ENCODE measurements around the gene PDCL2. TPM values are rescaled to one million over a fixed set of nuclear protein-coding genes. Genes with fewer than 3 reads are reported as not detected.

The PDCL2 gene
- total and polyA plus RNA-seq, 2 of the 8 experiments (the other 6 are each of a cell fraction or from before 2014, with no cell fraction given) = not detected

- H3K23me2 ChIP-seq (ENCODE audit: low read depth, low read length) = no peaks in the 10 kb centered on the region
- no peaks in the 10 kb centered on the region for H3K79me2 ChIP-seq (ENCODE audit: control insufficient read depth in 1 of 2, insufficient read depth in 2 of 2, low read length in 2 of 2)
- FAIRE-seq (peak; percentile 32), DNase-seq (ENCODE audit: low read depth in 1 of 2, low spot score in 2 of 2) (peak in 1 of 2 experiments; percentile 48)
- WGBS, 2 experiments (ENCODE audit: extremely low coverage in 1 of 2, insufficient coverage in 1 of 2, insufficient read length in 1 of 2, insufficient replicate concordance in 2 of 2, low coverage in 1 of 2, low lambda C conversion rate in 2 of 2, missing lambda C conversion rate in 1 of 2) = 75% methylated on average over 10 of the region's 10 CpGs; no CpG with 5 or more reads in 1 of the 2 experiments
- TF ChIP-seq RAD21 (IDR thresholded peaks at IDR 0.05 in 1 of 2, conservative IDR thresholded peaks at IDR 0.05 in 1 of 2; ENCODE audit: low read depth in 2 of 2, low read length in 2 of 2) (no peak), NANOG (IDR thresholded peaks at IDR 0.05; ENCODE audit: insufficient read depth, low read depth, low read length, poor library complexity, severe bottlenecking) (no peak), TAF1 (IDR thresholded peaks at IDR 0.05; ENCODE audit: low read depth, low read length) (0 out of 2 replicates have a peak, but pooled peaks have one; percentile 19)
- no peak overlapping the region for H2BK15ac ChIP-seq (ENCODE audit: low read length)
- H3K4me3 ChIP-seq (ENCODE audit: extremely low read depth in 1 of 4, insufficient read depth in 2 of 4, low read depth in 3 of 4, low read length in 4 of 4) = no peak overlapping the region
- H4K91ac ChIP-seq (replicated peaks; ENCODE audit: insufficient read length, low read length) = no peak overlapping the region
- peaks cover 0 to 6% (median under 1%) of the 10 kb centered on the region in 4 experiments; a peak in 3 of 7 replicates for H3K4me1 ChIP-seq (replicated peaks in 1 of 4; ENCODE audit: control insufficient read depth in 3 of 4, insufficient read depth in 4 of 4, low read length in 3 of 4)
- H2AK5ac ChIP-seq (ENCODE audit: low read depth, low read length) = no peak overlapping the region
- no peaks in the 10 kb centered on the region for H3K9me3 ChIP-seq (ENCODE audit: insufficient read depth in 2 of 2, low read depth in 1 of 2, low read length in 1 of 2)
- H3K23ac ChIP-seq (ENCODE audit: insufficient read length) = no peak overlapping the region
- H3K9ac ChIP-seq (replicated peaks in 1 of 4; ENCODE audit: extremely low read depth in 1 of 4, low read depth in 3 of 4, low read length in 3 of 4) = no peak overlapping the region
- H3K4me2 ChIP-seq (ENCODE audit: insufficient read depth in 1 of 2, low read depth in 2 of 2, low read length in 2 of 2) = 0 out of 4 replicates have a peak overlapping the region, but pooled peaks of 1 of the 2 experiments have one; percentile 2
- no peaks in the 10 kb centered on the region; the same call in 1 of the 2 replicates for H3K79me1 ChIP-seq (ENCODE audit: low read depth, low read length)
- no peaks in the 10 kb centered on the region for H3K36me3 ChIP-seq (ENCODE audit: control insufficient read depth in 2 of 4, insufficient read depth in 4 of 4, low read length in 3 of 4)
- H2AFZ ChIP-seq (ENCODE audit: low read length) = peak overlapping the region; percentile 91; the same call in 1 of the 2 replicates
- no peak overlapping the region for H2BK20ac ChIP-seq (ENCODE audit: low read length)
- no peak overlapping the region for H3K27ac ChIP-seq (ENCODE audit: low read depth, low read length)
- H3K14ac ChIP-seq (ENCODE audit: insufficient read length) = no peak overlapping the region
- H2BK120ac ChIP-seq (replicated peaks; ENCODE audit: low read depth, low read length) = no peak overlapping the region
- POLR2A ChIA-PET (ENCODE audit: partially characterized antibody) = no interaction called here
- H3K27me3 ChIP-seq (replicated peaks in 1 of 4; ENCODE audit: control insufficient read depth in 3 of 4, extremely low read depth in 1 of 4, insufficient read depth in 3 of 4, low read length in 3 of 4) = no peaks in the 10 kb centered on the region
- no peak overlapping the region for H4K8ac ChIP-seq (ENCODE audit: extremely low read depth, insufficient read depth, low read length)
- no peaks in the 10 kb centered on the region for H4K20me1 ChIP-seq (replicated peaks in 1 of 2; ENCODE audit: control insufficient read depth in 1 of 2, insufficient read depth in 2 of 2, low read length in 2 of 2)
- H3K4ac ChIP-seq (replicated peaks; ENCODE audit: insufficient read length, low read depth, low read length) = no peak overlapping the region
- no peak overlapping the region for H4K5ac ChIP-seq (ENCODE audit: insufficient read length, low read depth, low read length)
- H2BK5ac ChIP-seq (ENCODE audit: low read depth, low read length) = no peak overlapping the region
- no peak overlapping the region for H2BK12ac ChIP-seq (ENCODE audit: low read depth, low read length)
- no peak overlapping the region for H3K56ac ChIP-seq (replicated peaks; ENCODE audit: insufficient read length, low read depth, low read length)
- CTCF ChIA-PET (ENCODE audit: partially characterized antibody) = interaction anchor here (0.7 to 1.1 kb wide), 3 partner anchors 109 to 241 kb away, joined by 3 read pairs; no protein-coding TSS in a partner anchor
- no peak overlapping the region for H3K18ac ChIP-seq (ENCODE audit: extremely low read depth, low read length)
These were observed 38.4 kb downstream of the PDCL2 start for GRCh38 chr4:55553441-55554201.

All from H1 (cell line).